K562 (cell line): ENCODE measurements around the gene ITGAL. TPM values are rescaled to one million over a fixed set of nuclear protein-coding genes. Genes with fewer than 3 reads are reported as not detected.

ENCODE experiments used
- ATAC-seq: fragments of 200-7000 bp; cut with Tn5 transposase; 3 replicates; pipeline ENCODE4 v1.9.1; 2020; ENCODE audit warnings: moderate library complexity
- BruUV-seq: library from RNA; stranded (reverse); fragments of 400-500 nt; replicated peaks from 2 replicates; lab custom pipeline; 2021; lab: Mats Ljungman, UMichigan
- CTCF ChIA-PET: fragments of 300-600 bp; formaldehyde crosslinking; extraction: SDS; loops from one replicate; lab custom pipeline; 2021; ENCODE audit warnings: low intra/inter-chr PET ratio; lab: Yijun Ruan, JAX
- POLR2A ChIA-PET: fragments of 300-600, 350-650 bp; sonication (Branson Sonifier 250); formaldehyde crosslinking; extraction: SDS; loops from one replicate; lab custom pipeline; 2021; ENCODE audit warnings: antibody characterized with exemption, inconsistent platforms; lab: Yijun Ruan, JAX
- DNase-seq, 4 experiments: peaks; one replicate each; pipeline versions ENCODE4 v3.0.0 to v3.0.0-alpha.2; 2011 to 2018; ENCODE audit warnings: low spot score in 3 of 4, mixed read lengths in 3 of 4; ENCODE audit errors: extremely low read depth in 1 of 4
- FAIRE-seq: peaks from 2 replicates; lab custom pipeline; 2011; peaks lifted over from hg19 to GRCh38; lab: Jason Lieb, UNC
- H2AFZ ChIP-seq: 2 replicates; pipeline ENCODE4 v1.6.0; 2011; ENCODE audit warnings: low read depth, low read length, control low read depth, inconsistent platforms
- H3K27ac ChIP-seq: fragments of 200-600 bp; 3 replicates; pipeline ENCODE4 v1.8.0; 2011; ENCODE audit warnings: low read depth, mild to moderate bottlenecking, control low read depth, inconsistent platforms, low read length, moderate library complexity, mixed read lengths; ENCODE audit errors: extremely low read depth
- H3K27me3 ChIP-seq, 2 experiments: fragments of 300-600 bp in 1 of 2; 2 replicates in 1 of 2; 3 replicates in 1 of 2; pipeline versions ENCODE4 v1.6.0 to v1.8.0; 2011; ENCODE audit warnings: inconsistent platforms in 2 of 2, low read length in 2 of 2, mild to moderate bottlenecking in 1 of 2, mixed read lengths in 1 of 2, moderate library complexity in 1 of 2; ENCODE audit not compliant: control insufficient read depth in 2 of 2, insufficient read depth in 2 of 2
- H3K36me3 ChIP-seq: fragments of 300-600 bp; 3 replicates; pipeline ENCODE4 v1.8.0; 2011; ENCODE audit warnings: mild to moderate bottlenecking, low read length, inconsistent platforms; ENCODE audit not compliant: control insufficient read depth, insufficient read depth
- H3K4me1 ChIP-seq, 2 experiments: fragments of 200-600 bp in 1 of 2; replicated peaks in 1 of 2; 2 replicates in 1 of 2; 3 replicates in 1 of 2; pipeline versions ENCODE4 v1.5.1 to v1.8.0; 2011; ENCODE audit warnings: inconsistent platforms in 2 of 2, low read length in 2 of 2, mild to moderate bottlenecking in 1 of 2, mixed read lengths in 1 of 2, moderate library complexity in 1 of 2; ENCODE audit not compliant: control insufficient read depth in 2 of 2, insufficient read depth in 2 of 2
- H3K4me2 ChIP-seq: 2 replicates; pipeline ENCODE4 v1.6.1; 2011; ENCODE audit warnings: low read length, control low read depth, inconsistent platforms, mixed read lengths; ENCODE audit not compliant: insufficient read depth
- H3K4me3 ChIP-seq: fragments of 200-600 bp; sonication (generic), shearing (Covaris generic); 2 replicates; pipeline ENCODE4 v1.5.1; 2016; ENCODE audit warnings: control low read depth, inconsistent platforms
- H3K79me2 ChIP-seq: fragments of 200-600 bp; 3 replicates; pipeline ENCODE4 v1.8.0; 2011; ENCODE audit warnings: low read length, inconsistent platforms; ENCODE audit not compliant: control insufficient read depth, insufficient read depth
- H3K9ac ChIP-seq, 2 experiments: 2 replicates each; pipeline versions ENCODE4 v1.6.0 to v1.6.1; 2011; ENCODE audit warnings: low read depth in 2 of 2, low read length in 2 of 2, control low read depth in 1 of 2, inconsistent platforms in 1 of 2, mild to moderate bottlenecking in 1 of 2, mixed read lengths in 1 of 2; ENCODE audit not compliant: insufficient read depth in 1 of 2
- H3K9me1 ChIP-seq: one replicate; pipeline ENCODE4 v1.6.0; 2011; ENCODE audit warnings: inconsistent platforms, mild to moderate bottlenecking, low read length, moderate library complexity; ENCODE audit not compliant: control insufficient read depth, insufficient read depth
- H3K9me3 ChIP-seq: replicated peaks from 2 replicates; pipeline ENCODE4 v1.5.1; 2011; ENCODE audit warnings: low read depth, low read length, inconsistent platforms; ENCODE audit not compliant: control insufficient read depth, insufficient read depth
- H4K20me1 ChIP-seq: replicated peaks from 2 replicates; pipeline ENCODE4 v1.6.1; 2011; ENCODE audit warnings: low read length, inconsistent platforms, mixed read lengths; ENCODE audit not compliant: control insufficient read depth, insufficient read depth
- ARID1B ChIP-seq: fragments of 450-650 bp; IDR thresholded peaks from 2 replicates; pipeline ENCODE4 v1.6.1; 2016; ENCODE audit warnings: antibody characterized with exemption, mild to moderate bottlenecking, inconsistent platforms
- HCFC1 ChIP-seq: IDR thresholded peaks from 2 replicates; pipeline ENCODE4 v1.6.1; 2012; ENCODE audit warnings: low read depth, low read length, improper control_type of control experiment
- KLF13 ChIP-seq: fragments of 450-650 bp; IDR thresholded peaks from 2 replicates; pipeline ENCODE4 v1.6.1; 2016; ENCODE audit warnings: missing genetic modification characterization, low read depth, mild to moderate bottlenecking, missing compliant biosample characterization, moderate library complexity, borderline replicate concordance
- RAD51 ChIP-seq: fragments of 450-650 bp; IDR thresholded peaks from 2 replicates; pipeline ENCODE4 v1.7.1; 2016; ENCODE audit warnings: low read depth, mild to moderate bottlenecking, borderline replicate concordance
- RREB1 ChIP-seq: fragments of 250-450 bp; sonication (Bioruptor Pico); IDR thresholded peaks from 2 replicates; pipeline ENCODE4 v1.4.0; 2020
- U2AF2 ChIP-seq: fragments of 200-400 bp; formaldehyde crosslinking; optimal IDR thresholded peaks from 2 replicates; pipeline ENCODE3; 2017; ENCODE audit warnings: low read depth, mild to moderate bottlenecking, low read length
- WHSC1 ChIP-seq: IDR thresholded peaks from one replicate; pipeline ENCODE4 v1.6.1; 2012; ENCODE audit warnings: low read length, control low read depth, inconsistent platforms
- ZNF263 ChIP-seq: sonication (generic); formaldehyde crosslinking; IDR thresholded peaks from 2 replicates; pipeline ENCODE4 v1.8.0; 2022; ENCODE audit warnings: mild to moderate bottlenecking, missing genetic modification reagents, borderline replicate concordance
- ZNF609 ChIP-seq: sonication (generic); formaldehyde crosslinking; IDR thresholded peaks from 2 replicates; pipeline ENCODE4 v1.8.1; 2023; ENCODE audit warnings: missing genetic modification reagents, mild to moderate bottlenecking, borderline replicate concordance
- WGBS: fragments of 100-300 bp; shearing (Covaris generic); methylation state at CpG from one replicate; pipeline ENCODE4 v1.1.6; 2016; ENCODE audit warnings: low coverage, mixed read lengths; ENCODE audit not compliant: insufficient coverage; ENCODE audit errors: missing lambda C conversion rate; 5-methylcytosine and 5-hydroxymethylcytosine counted together
- in situ Hi-C: fragments of 300-500 bp; cut with MboI; formaldehyde crosslinking; loops from 4 replicates; pipeline ENCODE4 v1.15.0; 2018; ENCODE audit warnings: inconsistent platforms, mixed read lengths
- intact Hi-C: fragments of 100-400 bp; cut with micrococcal nuclease; formaldehyde crosslinking; loops from 2 replicates; pipeline ENCODE4 v1.14.2; 2022
- polyA plus RNA-seq, 8 experiments: library from polyadenylated mRNA; depleted of rRNA in 4 of 8; stranded (reverse) in 5 of 8; unstranded in 3 of 8; fragments of >200 nt; fragmentation: Nextera tagmentation in 2 of 8; fragmentation: Illumina TruSeq in 1 of 8; extraction: Ambion mirVana in 2 of 8; extraction: Trizol in 1 of 8; gene quantifications; 2 replicates each; pipeline versions ENCODE4 v1.2.1 to v1.2.3, GENCODE V29; 2011 to 2014; ENCODE audit warnings: inconsistent platforms in 1 of 8, missing spikeins in 1 of 8
- total RNA-seq, 7 experiments: library from RNA; depleted of rRNA in 6 of 7; stranded (reverse); fragments of >200 nt in 6 of 7; fragmentation: Illumina TruSeq in 2 of 7; extraction: Trizol in 2 of 7; gene quantifications; 2 replicates each; pipeline versions ENCODE4 v1.2.1 to v1.2.3, GENCODE V29; 2011 to 2021; ENCODE audit warnings: low replicate concordance in 1 of 7

ITGAL gene
- total and polyA plus RNA-seq, 9 of the 15 experiments (the other 6 are each of a cell fraction or from before 2014, with no cell fraction given) = 0.01 to 0.53 TPM; not detected in 7

- H3K9ac ChIP-seq = no peak overlapping the region
- intact Hi-C loops = no loop called here
- no peaks in the 10 kb centered on the region for H3K79me2 ChIP-seq
- H3K4me2 ChIP-seq = no peak overlapping the region
- H3K27ac ChIP-seq = no peak overlapping the region
- FAIRE-seq (peak; percentile 19), ATAC-seq (no peak), DNase-seq (no peak)
- H4K20me1 ChIP-seq = no peaks in the 10 kb centered on the region
- in situ Hi-C loops = no loop called here
- ChIA-PET POLR2A (no interaction called here), CTCF (no interaction called here)
- no TSS peak for BruUV-seq
- H3K9me3 ChIP-seq = no peaks in the 10 kb centered on the region
- no peak overlapping the region for H3K4me3 ChIP-seq
- H3K9me1 ChIP-seq = no peaks in the 10 kb centered on the region
- no peaks in the 10 kb centered on the region for H3K27me3 ChIP-seq
- H3K4me1 ChIP-seq = peaks cover 0 to 5% of the 10 kb centered on the region in 2 experiments; a peak in 2 of 5 replicates
- 44% methylated on average over 7 of the region's 7 CpGs for WGBS
- H2AFZ ChIP-seq = 0 out of 2 replicates have a peak overlapping the region, but pooled peaks have one; percentile 14
- no peaks in the 10 kb centered on the region for H3K36me3 ChIP-seq
- no peak for TF ChIP-seq HCFC1
- no peak for TF ChIP-seq ARID1B
- TF ChIP-seq ZNF263 (CRISPR knock-in tag) = no peak
- no peak for TF ChIP-seq RAD51
- no peak for TF ChIP-seq ZNF609
- TF ChIP-seq WHSC1 = no peak
- no peak for TF ChIP-seq U2AF2
- no peak for TF ChIP-seq KLF13
- no peak for TF ChIP-seq RREB1 (CRISPR knock-in tag)
Observed at GRCh38 chr16:30485818-30486436, 13.4 kb downstream of the ITGAL start.
